Muscle of back (tissue), 11 donors: ENCODE results near the gene PIEZO1. TPM values are rescaled to one million over a fixed set of nuclear protein-coding genes. Genes with fewer than 3 reads are reported as not detected.

Source experiments
- DNase-seq, 3 donors: peaks; one replicate each; pipeline versions ENCODE4 v3.0.0 to v3.0.0-alpha.2; 2013
- polyA plus RNA-seq, 10 donors: library from polyadenylated mRNA; unstranded; fragments of 120-200 nt; gene quantifications; one replicate each; pipeline ENCODE4 v1.2.1, GENCODE V29; 2013; ENCODE audit not compliant: insufficient read length in 10 of 10

The PIEZO1 gene
- polyA plus RNA-seq, 10 donors, result 36.6 to 61.8 (median 55.6) TPM

GRCh38 chr16:88703486-88704309 is 81.3 kb downstream of the PIEZO1 start:
- DNase-seq, result peak in 1 of 3 donors; percentile 41

DNA sequence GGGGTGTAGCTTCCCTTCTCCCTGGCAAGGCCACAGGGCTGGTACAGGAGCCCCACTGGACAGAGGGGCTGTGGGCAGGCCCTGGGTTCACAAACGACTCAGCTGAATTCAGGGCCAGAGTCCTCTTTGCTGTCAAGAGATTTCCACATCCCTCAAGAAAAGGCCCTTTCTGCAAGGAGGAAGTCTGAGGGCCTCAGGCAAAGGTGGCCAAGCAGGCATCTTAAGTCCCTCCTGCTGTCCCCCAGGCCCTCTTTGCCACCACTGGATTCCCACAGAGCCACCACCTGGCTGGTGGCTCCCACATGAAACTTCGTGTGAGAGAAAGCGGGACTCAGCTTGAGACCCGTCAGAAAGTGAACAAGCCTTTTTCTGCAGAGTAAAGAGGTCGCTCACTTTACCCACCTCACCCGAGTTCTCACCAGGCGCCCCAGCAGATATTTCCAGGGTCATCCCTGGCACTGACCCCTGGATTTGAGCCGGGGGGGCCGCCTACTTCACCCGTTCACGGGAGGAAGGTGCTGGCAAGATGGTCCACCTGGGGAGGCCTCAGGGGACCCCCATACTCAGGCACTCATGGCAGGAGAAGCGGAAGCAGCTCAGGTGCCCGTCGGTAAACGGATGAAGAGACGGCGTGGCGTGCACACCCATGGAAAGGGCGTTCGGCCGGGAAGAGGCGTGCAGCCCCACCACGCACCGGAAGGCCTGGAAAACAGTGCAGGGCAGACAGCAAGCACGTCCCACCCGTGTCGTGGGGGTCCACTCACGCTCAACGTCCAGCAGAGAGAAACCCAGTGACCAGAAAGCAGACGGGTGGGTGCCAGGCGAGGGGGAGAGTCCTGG is 82.4 kb downstream of the PIEZO1 start:
- no peak for DNase-seq

DNA sequence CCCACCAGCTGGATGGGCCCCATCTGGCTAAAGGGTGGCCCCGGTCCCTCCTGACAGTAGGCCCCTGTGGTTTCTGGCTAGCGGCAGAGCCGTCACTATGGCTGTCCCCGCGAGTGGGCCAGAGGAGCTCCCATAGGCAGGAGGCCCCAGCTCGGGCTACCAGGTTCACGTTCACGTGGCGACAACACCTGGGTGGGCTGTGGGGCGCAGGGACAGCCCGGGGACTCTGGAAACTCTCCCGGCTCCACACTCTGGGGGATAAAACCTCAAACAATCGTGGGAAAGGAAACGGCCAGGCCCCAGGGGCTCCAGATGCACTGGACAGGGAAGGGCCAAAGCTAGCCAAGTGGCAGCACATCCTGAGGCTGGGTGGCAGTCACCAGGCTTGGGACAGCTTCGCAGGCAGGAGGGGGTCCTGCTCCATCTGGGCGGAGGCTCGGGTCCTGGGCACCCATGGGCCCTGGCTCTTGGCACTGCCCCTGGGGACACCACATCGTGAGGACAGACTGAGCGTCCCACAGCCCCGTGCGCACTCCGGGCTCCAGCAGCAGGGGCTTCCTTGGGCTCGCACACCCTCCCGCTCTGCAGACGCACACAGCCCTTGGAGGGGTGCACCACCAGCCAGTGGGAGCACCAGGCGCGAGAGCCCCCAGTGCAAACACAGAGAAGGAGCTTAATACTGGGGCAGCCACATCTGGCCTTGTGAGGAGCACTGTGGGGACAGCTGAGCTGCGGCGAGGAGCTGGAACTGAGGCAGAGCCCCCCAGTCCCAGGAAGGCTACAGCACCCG is 83.2 kb downstream of the PIEZO1 start:
- DNase-seq, result no peak

DNA sequence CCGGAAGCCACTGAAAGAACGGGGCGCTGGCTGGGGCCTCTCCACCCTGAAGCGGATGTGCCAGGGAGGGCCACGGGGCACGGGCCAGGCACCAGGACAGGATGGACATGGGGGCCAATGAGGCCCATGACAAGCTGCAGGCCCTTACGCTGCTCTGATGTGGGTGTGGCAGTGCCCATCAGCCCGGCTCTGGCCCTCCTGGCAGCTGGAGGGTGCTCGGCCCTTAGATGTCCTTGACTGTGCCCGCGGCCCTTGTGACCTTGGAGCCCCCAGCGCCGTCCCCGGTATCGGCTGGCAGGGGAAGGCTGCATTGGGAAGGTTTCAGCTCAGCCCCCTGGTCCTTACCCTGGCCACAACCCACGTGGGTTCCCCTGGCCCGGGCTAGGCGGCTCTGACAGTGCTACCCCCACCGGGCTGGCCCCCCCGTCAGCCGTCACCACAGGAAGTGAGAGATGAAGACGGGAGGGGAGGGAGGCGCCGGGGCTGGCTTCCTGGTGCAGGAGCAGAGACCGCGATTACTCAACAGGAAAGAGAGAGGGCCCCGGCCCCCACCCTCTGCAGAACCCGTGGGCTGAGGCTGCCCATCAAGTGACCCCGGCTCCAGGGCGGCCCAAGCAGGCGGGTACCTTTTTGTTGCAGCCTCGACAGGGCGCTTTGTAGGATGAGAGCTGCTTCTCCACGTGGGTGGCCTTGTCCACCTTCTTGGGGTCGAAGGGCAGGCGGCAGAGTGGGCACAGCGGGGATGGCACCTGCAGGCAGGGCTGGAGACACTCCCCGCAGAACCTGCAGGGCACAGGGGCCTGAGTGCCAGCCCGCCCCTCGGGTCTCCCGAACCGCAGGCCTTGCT is 84.2 kb downstream of the PIEZO1 start:
- peak; percentile 60 to 77 (median 66) for DNase-seq

GRCh38 chr16:88700322-88700635 is 84.7 kb downstream of the PIEZO1 start:
- DNase-seq, result no peak

DNA sequence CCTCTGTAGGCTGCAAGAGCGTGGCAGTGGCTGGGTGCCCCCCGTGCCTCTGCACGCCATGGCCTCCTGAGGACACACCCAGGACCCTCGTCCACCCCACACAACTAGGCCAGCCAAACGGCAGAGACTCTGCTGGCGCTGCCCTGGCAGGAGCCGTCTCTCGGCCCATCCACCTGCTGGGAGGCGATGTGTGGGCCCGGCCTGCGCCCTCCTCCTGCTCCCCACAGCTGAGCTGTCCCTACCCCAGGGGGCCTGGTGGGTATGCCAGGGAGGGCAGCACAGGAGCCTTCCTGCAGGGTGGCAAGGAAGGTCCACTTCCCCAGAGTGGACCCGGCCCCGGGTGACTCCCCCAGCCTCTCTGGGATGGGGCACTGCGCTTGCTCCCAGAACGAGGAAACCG is 85.8 kb downstream of the PIEZO1 start:
- DNase-seq, result no peak

- DNase-seq, result no peak
These were observed 86.4 kb downstream of the PIEZO1 start for GRCh38 chr16:88698646-88699045.

- DNase-seq, result no peak
These were observed 87.0 kb downstream of the PIEZO1 start for GRCh38 chr16:88697831-88698615.

- no peak for DNase-seq
These were observed 87.7 kb downstream of the PIEZO1 start for GRCh38 chr16:88697116-88697830.

DNA sequence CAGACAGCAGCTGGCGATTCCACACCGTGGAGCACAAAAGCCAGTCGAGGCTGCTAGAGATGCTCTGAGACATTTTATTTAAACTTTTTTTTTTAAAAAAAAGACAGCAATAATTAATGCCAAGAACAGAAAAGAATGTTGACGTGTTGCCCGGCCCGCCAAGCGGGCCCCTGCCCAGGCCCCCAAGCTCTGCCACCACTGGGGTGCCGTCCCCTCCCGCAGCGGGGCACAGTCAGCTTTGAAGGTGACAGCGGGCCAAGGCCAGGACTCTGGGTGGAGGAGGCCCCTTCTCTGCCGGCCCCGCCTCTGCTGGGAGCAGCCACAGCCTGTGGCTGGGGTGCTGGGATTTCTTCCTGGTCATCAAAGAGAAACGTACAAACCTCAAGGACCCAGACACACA is 88.6 kb downstream of the PIEZO1 start:
- no peak for DNase-seq

DNA sequence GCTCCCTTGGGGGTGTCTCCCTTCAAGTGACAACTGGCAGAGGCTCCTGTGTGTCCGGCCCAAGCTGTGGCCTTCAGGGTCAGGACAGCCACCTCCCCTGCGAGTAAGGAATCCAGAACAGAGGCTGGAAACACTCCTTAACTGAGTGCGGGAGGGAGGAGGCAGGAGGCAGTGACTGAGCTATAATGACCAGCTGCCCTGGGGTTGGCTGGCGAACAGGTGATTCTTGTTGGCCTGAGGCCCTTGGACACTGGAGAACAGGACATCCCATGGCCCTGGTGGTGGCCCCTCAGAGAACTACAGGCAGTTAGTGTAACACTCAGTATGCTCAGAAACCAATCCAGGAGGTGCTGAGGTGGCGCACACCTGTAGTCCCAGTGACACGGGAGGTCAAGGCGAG is 89.3 kb downstream of the PIEZO1 start:
- no peak for DNase-seq

DNA sequence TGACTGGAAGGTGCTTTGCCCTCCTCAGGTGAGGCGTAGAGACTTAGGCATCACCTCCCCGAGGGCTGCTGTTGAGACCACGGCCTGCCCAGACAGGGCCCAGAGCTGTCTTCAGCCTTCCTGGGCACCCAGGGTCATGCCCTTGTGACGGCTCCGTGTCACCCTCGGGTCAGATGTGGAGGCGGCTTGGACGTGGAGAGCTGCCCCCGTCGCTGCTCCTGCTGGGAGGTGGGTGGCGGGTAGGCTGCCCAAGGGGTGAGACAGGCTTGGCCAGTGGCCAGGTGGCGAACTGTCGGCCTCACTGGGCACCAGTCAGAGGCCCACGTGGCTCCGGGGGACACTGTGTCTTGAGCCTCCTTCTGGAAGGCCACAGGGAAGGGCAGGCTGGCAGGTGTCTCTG is 89.8 kb downstream of the PIEZO1 start:
- no peak for DNase-seq

DNA sequence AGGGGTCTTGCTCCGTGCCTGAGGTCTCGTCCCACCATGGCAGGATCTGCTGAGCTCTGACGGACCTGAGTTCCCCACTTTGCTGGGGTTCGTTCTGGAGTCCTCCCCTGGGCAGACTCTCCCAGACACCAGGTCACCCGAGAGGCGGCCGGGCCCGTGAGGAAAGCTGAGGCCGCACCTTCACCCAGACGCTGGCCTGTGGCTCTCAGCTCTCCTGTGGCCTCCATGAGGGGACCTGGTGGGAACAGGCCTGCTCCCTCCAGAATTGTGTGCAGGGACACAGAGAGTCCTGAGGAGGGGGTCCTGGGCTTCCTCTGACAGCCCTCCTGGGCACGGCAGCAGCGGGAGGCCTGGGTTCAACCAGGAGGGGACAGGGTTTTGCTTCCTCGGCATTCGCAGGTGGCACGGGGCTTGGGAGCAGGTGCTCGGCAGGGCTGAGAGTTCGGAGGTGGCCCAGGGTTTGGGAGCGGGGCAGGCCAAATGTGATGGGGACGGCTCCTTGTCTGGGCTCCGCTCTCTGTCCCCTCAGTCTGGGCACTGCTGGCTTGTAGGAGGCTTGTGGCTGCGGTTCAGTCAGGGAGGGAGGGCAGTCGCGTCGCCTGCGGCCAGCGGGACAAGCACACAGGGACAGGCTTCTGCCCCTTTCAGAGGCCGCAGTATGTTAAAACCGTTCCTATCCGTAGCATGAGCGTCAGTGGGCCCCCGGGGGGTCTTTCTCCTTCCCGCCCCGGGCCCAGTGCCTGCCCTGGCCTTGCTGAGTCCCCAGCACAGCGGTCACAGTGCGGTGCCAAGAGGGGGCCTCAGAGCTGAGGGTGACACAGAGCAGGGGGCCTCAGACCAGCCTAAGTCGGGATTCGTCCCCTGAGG is 90.6 kb downstream of the PIEZO1 start:
- no peak for DNase-seq

DNA sequence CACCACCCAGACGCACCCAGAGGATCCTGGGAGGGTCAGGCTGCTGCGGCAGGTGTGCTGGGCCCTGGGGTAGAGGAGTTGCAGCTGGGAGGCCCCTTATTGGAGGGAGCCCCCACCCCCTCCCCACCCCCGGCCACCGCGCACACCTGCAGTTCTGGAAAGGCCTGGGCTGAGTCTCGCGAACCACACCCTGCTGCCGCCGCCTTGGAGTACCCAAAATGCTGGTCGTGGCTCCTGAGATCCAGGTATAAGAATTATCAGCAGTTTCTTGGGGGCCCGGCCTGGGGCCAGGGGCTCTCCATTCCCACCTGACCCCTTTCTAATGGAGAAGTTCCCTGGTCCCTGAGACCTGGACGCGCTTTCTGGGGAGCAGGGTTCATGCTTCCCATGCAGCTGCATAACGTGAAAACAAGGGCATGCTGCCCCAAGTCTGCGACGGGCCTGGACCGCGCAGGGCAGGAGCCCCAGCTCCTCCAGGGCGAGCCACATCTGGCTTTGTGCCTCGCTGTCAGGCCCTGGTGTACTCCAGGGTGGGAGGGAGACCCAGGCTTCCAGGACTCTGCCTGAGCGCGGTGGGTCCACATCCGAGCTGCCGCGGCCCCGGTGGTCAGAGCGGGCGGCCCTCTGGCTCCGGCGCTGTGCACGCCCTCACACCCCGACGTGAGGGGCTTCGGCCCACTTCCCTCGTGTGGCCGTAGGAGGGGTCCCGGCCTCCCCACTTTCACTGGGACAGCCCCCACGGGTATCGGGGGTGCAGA is 91.4 kb downstream of the PIEZO1 start:
- DNase-seq, result no peak

- no peak for DNase-seq
These were observed 92.2 kb downstream of the PIEZO1 start for GRCh38 chr16:88692861-88693260.

DNA sequence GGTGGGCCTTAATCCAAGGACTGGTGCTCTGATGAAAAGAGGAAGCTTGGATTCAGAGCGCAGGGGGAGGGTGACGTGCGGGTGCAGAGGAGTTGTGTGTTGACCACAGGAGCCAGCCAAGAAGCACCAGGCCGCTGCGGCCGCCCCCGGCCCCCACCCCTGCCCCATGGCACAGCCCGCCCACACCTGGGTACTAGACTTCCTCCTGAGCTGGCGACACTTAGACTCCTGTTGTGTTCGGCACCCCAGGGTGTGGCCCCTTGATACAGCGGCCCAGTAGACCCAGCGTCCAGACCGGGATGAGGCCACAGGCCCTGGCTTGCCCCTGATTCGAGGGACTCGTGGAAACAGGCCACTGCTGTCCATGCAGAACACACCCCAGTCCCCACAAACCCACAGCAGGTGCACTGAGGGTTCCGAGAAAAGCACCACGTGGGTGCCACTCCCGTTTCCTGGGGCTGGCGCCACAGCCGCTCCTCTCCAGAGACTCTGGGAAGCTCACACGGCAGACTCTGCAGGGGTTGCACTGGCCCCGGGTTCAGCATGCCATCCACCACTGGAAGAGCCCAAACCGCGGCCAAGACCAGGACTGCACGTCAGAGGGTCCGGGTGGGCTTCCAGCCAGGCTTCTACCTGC is 93.0 kb downstream of the PIEZO1 start:
- no peak for DNase-seq

DNA sequence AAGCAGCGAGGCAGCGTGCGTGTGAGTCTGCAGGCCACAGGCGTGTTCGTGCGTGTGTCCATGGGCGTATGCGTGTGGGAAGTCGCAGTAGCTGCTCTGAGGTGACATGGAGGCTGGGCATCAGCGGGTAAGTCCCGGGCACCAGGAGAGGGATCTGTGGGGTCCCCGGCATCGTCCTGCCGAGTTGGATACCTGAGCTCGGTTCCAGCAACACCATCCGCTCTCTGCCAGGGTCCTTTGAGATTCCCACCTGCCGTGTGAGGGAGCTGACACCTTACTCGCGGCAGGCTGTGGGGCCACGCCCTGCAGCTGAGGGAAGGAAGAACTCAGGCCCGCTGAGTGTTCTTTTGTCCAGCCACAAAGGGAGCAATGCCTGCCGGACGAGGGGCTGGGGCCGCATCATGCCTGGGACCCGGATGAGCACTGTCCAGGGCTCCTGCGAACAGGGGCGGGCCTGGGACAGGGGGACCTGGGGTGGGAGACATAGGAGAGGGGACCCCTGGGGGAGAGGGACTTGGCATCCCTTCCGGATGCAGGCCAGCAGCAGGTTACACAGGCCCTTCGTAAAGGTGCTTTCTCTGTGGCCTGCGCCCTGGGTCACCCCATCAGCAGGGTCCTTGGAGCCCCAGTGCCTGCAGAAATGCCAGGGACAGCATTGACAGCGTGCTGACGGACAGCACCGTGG is 93.7 kb downstream of the PIEZO1 start:
- DNase-seq, result no peak
